Measurements from ENCODE around the gene CHIA.

Gene CHIA

DNA sequence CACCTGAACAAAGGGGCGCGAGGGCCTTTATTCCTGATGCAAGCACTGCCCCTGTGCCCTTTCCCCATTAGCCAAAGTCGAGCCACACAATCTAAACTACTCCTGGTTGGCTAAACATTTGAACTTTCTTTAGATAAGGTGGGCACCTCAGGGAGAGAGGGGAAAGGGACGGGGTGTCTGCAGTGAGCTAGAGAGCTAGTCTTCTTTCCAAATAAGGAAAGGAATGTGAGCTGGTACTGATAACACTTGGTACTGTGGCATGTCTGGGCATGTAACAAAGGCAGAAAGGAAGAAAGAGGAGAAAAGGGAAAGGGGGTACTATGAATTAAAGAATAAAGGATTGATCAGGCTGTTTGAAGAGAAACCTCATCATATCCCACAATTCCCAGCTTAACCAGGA, 74.0 kb downstream of the CHIA start:
- no peaks in the 10 kb centered on the region for H3K36me3 ChIP-seq (ENCODE audit: control insufficient read depth, insufficient read depth, low read length)
- WGBS, 2 experiments (ENCODE audit: insufficient coverage in 2 of 2) = 69 to 73% methylated on average over 3 of the region's 4 CpGs

DNA sequence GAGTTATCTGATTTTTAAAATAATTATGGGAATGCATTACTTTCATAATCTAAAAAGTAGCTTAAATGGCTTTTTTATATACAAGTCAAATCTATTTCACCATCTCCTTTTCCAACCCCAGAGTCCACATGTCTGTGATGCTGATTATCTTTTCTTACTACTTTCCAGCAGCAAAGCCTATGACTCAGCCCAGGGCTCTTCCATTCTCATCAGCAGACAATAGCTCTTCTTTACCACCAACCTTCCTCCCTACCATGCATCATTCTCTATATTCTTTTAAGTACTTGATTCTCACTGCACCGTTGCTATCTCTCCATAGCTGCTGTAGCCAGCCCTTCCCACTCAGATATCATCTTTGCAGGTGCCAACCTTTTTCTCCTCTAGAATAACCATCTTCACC, 75.6 kb downstream of the CHIA start:
- no peaks in the 10 kb centered on the region for H3K36me3 ChIP-seq (ENCODE audit: control insufficient read depth, insufficient read depth, low read length)
- no peaks in the 10 kb centered on the region for H3K9me3 ChIP-seq (ENCODE audit: control insufficient read depth, low read length)
- H3K4me3 ChIP-seq (ENCODE audit: extremely low read depth, insufficient read depth, low read length, poor library complexity, severe bottlenecking) = no peak overlapping the region
- WGBS, 2 experiments (ENCODE audit: insufficient coverage in 2 of 2) = 38 to 54% methylated on average over 1 of the region's 1 CpG
- peak overlapping the region; percentile 16 for H3K27ac ChIP-seq (ENCODE audit: low read depth, low read length, severe bottlenecking)
- peaks cover 33% of the 10 kb centered on the region for H3K4me1 ChIP-seq (ENCODE audit: control insufficient read depth, insufficient read depth, low read length, poor library complexity, severe bottlenecking)

More for the DNA sequence above, 74.0 kb downstream of the CHIA start:
- peak overlapping the region; percentile 84 for H3K27ac ChIP-seq (ENCODE audit: low read depth, low read length, severe bottlenecking)
- peaks cover 44% of the 10 kb centered on the region for H3K4me1 ChIP-seq (ENCODE audit: control insufficient read depth, insufficient read depth, low read length, poor library complexity, severe bottlenecking)
- no peaks in the 10 kb centered on the region for H3K9me3 ChIP-seq (ENCODE audit: control insufficient read depth, low read length)
- H3K4me3 ChIP-seq (ENCODE audit: extremely low read depth, insufficient read depth, low read length, poor library complexity, severe bottlenecking) = no peak overlapping the region

DNA sequence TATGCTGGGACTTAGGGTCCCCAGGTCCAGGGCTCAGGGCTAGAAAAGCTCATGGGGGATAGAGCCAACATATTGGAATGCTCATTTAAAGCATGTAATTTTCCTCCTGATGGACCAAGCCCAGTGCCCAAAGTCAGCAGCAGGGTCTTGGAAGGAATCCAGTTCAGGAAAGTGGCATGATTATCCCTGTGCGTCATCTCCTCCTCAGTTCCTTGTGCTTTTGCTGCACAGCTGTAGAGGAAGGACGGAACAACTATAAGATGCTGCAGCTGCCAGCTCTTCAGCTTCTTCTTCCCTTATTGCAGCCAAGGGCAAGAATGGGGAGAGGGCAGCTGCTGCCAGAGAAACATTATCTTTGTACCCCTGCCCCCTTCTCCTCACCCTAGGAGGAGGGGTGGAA, 78.5 kb downstream of the CHIA start:
- H3K4me1 ChIP-seq (ENCODE audit: control insufficient read depth, insufficient read depth, low read length, poor library complexity, severe bottlenecking) = peaks cover 29% of the 10 kb centered on the region
- no peaks in the 10 kb centered on the region for H3K9me3 ChIP-seq (ENCODE audit: control insufficient read depth, low read length)
- no peak overlapping the region for H3K27ac ChIP-seq (ENCODE audit: low read depth, low read length, severe bottlenecking)
- 94 to 95% methylated on average over 2 of the region's 2 CpGs for WGBS, 2 experiments (ENCODE audit: insufficient coverage in 2 of 2)
- no peak overlapping the region for H3K4me3 ChIP-seq (ENCODE audit: extremely low read depth, insufficient read depth, low read length, poor library complexity, severe bottlenecking)
- no peaks in the 10 kb centered on the region for H3K36me3 ChIP-seq (ENCODE audit: control insufficient read depth, insufficient read depth, low read length)

DNA sequence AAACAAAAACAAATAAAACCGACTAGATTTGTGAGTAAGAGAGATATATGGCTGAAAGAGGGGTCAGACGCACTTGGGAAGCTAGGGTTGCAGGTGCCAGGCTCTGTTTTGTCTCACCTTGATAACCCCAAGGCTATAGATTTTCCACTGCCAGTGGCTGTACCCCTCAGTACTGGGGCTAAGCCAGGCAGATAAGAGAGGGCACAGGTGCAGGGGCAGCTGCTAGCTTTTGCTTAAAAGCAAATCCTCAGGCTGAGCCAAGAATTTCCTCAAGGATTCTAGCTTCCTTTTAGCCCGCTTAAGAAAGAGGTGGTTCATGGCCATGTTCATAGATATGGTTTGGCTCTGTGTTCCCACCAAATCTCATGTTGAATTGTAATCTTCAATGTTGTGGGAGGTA, 79.0 kb downstream of the CHIA start:
- 100% methylated on average over 2 of the region's 3 CpGs for WGBS, 2 experiments (ENCODE audit: insufficient coverage in 2 of 2)
- H3K4me1 ChIP-seq (ENCODE audit: control insufficient read depth, insufficient read depth, low read length, poor library complexity, severe bottlenecking) = peaks cover 25% of the 10 kb centered on the region
- no peak overlapping the region for H3K27ac ChIP-seq (ENCODE audit: low read depth, low read length, severe bottlenecking)

More for the DNA sequence above, 79.0 kb downstream of the CHIA start:
- H3K4me3 ChIP-seq (ENCODE audit: extremely low read depth, insufficient read depth, low read length, poor library complexity, severe bottlenecking) = no peak overlapping the region
- no peaks in the 10 kb centered on the region for H3K9me3 ChIP-seq (ENCODE audit: control insufficient read depth, low read length)
- H3K36me3 ChIP-seq (ENCODE audit: control insufficient read depth, insufficient read depth, low read length) = no peaks in the 10 kb centered on the region

Data from mesodermal cell (in vitro differentiated cells).